Measurements from ENCODE around the gene PCGF3.

DNA sequence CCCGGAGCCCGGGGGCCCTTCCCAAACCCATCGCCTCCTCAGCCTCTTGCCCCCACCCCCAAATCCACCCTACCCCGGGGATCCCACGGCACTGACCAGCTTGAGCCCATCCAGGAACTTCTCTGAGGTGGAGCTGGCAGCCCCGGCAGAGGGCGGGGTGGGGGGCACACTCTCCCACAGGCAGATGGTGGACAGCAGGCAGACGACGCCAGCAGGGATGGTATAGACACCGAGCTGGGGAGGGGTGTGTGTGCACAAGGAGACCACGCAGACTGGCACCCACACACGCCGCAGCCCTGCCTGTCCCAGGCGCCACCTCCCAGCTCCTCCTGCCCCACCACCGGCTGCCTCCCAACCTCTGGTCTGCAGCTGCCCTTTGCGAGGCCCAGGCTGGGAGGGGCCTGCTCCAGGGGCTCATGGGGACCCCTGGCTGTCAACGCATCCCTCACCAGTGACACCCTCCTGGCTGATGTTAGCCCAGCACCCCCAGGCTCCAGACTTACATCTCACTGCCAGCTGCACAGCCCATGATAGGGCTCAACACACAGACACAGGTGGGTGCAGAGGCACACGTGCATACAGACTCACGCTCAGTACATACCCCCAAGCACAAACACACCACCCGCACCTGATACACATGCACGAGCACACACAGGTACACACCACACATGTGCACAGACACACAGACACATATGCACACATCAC, 20.9 kb upstream of the PCGF3 start:
- TF ChIP-seq EZH2 (IDR thresholded peaks at IDR 0.05; ENCODE audit: insufficient read depth, poor library complexity, severe bottlenecking) (no peak), EZH2phosphoT487 (IDR thresholded peaks at IDR 0.05; ENCODE audit: insufficient read depth, low read depth) (no peak)

Data from GM23248 (cell line).